ENCODE data around the gene FAM76B.

Gene FAM76B

GRCh38 chr11:95792200-95792599 is 2.6 kb upstream of the FAM76B start:
- no peak for DNase-seq (ENCODE audit: low read depth)

- DNase-seq (ENCODE audit: low read depth), result no peak
Observed at GRCh38 chr11:95791709-95792033, 2.1 kb upstream of the FAM76B start.

DNA sequence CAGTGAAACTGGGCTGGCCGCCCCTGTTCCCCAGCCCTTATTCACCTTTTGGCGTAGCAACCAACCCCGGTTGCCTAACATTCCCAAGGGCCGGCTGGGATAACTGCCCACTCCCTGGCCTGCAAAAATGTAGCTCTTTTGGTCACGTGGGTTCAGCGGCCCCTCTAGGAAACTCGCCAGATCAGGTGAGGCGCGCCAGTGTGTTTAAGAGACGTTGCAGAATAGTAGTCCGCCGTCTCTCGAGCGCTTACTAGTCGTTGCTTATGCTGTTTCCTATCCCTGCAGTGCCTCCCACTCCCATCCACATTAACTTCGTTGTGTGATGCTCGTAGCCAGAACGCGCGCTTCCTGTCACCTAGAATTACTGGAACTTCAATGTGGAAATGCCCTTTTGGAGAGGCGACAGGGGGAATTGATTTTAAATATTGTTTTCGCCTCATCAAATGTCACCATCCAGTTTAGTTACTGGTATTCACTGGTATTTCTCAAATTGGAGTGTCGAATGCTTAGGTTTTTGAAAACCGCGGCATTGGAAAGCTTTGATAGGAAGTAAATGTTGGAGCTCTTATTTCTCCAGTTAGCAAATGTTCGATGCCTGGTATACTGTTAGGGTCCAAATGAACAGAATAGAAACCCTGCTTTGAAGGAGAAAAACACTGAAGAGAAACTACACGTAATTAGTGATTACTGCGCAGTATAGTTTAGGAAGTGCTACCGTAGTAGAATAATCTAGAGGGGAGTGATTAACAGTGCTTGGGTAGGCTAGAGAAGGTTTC is 1.5 kb upstream of the FAM76B start:
- DNase-seq (ENCODE audit: low read depth), result peak; percentile 50

GRCh38 chr11:95790123-95790932 is 746 bp upstream of the FAM76B start, which contains the start of gene CEP57:
TSS of gene CEP57 (plus strand) at chr11:95790498. CDS start at chr11:95790699, 201 bp downstream.
- peak; percentile 97 for DNase-seq (ENCODE audit: low read depth)

DNA sequence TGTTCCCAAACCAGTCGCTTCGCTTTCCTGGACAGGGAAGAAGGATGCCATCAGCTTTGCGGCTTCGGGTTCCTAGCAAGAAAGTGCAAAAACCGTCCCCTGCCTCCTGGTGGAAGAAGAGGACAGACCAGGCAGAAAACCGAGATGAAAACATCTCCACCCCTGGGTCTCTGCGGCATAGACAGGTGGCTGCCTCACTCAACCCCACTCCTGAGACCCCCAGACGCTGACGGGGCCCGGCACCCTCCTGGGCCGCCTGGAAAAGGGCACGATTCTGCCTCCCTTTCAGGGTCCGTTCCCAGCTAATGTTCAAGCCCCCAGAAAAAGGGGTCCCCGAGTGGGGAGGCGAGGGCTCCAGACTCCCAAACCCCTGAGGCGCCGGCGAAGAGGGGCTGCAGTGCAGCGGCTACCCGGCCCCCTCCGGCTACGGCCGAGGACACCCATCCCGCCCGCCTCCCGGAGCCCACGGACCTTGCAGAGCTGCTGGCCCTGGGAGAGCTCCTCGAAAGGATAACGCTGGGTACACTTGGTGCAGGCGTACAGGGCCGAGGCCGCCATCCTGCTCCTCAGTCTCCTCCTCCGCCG is 569 bp downstream of the FAM76B start:
- DNase-seq (ENCODE audit: low read depth), result peak; percentile 30

DNA sequence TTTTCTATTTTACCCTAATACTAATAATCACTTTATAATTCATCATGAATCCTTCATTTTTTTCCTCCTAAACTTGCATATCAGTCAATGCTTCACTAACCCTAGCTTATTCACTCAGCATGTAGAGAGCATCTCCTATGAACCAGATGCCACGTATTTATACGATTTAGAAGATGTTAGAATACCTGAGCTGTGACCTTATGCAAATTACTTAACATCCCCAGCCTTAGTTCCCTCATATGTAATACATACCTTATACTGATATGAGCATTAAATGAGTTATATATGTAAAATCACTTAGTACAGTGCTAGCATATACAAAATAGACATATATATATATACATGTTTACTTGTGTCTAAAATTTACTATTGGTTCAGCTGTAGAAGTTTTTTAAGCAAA is 9.0 kb downstream of the FAM76B start:
- DNase-seq (ENCODE audit: low read depth), result no peak

DNA sequence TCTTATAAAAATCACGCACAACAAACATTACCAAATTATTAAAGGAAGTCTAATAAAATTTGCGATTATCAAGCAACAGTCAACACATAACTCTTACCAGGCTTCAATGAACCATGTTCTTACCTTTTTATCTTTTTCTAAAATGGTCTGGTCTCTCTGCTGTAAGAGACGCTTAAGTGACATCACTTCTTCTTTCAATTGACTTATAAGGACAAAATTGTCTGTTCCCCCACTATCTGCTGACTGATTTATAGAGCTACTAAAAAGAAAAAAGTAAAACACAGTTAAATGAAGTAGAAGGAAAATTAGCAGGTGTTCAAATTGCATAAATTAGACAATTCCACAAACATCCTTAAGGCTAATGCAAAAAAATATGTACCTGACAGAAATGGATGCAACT is 10.9 kb downstream of the FAM76B start:
- no peak for DNase-seq (ENCODE audit: low read depth)

DNA sequence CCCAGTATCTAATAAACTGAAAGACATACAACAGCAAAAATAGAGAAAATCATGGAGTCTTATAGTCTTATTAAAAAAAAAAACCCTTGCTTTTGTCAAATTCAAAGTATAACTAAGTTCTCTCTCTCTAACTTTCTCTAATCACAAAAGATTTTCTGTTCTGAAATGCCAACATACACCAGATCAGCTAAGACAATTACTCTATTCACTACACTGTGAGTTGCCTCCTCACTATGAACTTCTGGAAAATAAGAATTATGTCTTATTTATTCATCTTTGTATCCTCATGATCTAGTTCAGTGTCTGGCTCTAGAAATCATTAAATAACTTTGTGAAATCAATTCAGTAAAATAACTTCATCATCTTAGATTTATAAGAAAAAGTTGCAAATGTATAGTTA is 12.7 kb downstream of the FAM76B start:
- DNase-seq (ENCODE audit: low read depth), result no peak

DNA sequence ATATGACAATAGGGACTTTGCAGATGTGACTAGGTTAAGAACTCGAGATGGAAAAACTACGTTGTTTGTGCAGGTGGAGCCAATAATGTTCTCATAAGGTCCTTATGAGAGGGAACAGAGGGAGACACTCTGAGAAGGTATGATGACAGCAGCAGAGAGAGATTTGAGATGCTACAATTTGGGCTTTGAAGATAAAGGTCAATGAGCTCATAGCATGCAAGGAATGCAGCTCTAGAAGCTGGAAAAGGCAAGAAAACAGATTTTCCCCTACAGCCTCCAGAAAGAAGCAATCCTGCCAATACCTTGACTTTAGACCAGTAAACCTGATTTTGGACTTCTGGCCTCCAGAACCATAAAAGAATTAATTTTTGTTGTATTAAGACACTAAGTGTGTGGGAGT is 21.1 kb downstream of the FAM76B start:
- no peak for DNase-seq (ENCODE audit: low read depth)

GRCh38 chr11:95767498-95767897 is 22.1 kb downstream of the FAM76B start:
- DNase-seq (ENCODE audit: low read depth), result no peak

DNA sequence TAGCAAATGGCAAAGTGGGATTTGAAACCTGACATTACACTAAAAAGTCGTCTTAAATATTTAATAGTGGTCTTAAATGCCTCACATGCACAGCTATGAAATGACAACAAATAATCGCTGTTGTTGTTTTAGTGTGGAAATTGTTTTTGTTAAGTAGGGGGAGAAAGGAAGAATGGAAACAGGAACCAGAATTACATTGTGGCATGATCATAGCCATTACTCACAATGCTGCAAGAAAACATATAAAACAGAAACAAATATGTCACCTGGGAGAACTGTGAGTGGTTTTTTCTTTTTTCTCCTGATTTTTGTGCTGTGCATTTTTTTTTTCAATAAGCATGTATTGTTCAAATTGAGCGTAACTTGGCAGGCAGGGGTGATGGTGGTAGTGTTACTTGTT is 22.9 kb downstream of the FAM76B start:
- no peak for DNase-seq (ENCODE audit: low read depth)

GRCh38 chr11:95764267-95764898 is 25.2 kb downstream of the FAM76B start:
- peak; percentile 18 for DNase-seq (ENCODE audit: low read depth)

GRCh38 chr11:95762534-95762933 is 27.0 kb downstream of the FAM76B start:
- DNase-seq (ENCODE audit: low read depth), result no peak

GRCh38 chr11:95760941-95761340 is 28.6 kb downstream of the FAM76B start:
- DNase-seq (ENCODE audit: low read depth), result no peak

GRCh38 chr11:95751515-95751914 is 38.1 kb downstream of the FAM76B start:
- DNase-seq (ENCODE audit: low read depth), result no peak

DNA sequence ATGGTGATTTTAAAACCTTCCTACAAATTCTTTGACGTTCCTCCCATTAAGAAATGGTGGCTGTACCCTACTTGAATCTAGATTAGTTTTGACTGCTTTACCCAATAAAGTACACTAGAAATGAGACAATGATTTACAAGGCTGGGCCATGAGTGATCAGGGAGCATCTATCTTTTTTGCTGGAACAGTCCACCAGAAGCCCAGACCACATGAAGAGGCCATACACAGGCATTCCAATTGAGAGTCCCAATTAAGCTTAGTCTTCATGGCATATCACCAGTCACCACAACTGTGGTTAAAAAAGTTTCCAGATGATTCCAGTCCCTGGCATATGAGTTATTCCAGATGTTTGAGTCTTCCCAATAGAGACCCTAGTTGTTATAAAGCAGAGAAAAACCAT is 39.5 kb downstream of the FAM76B start:
- DNase-seq (ENCODE audit: low read depth), result no peak

DNA sequence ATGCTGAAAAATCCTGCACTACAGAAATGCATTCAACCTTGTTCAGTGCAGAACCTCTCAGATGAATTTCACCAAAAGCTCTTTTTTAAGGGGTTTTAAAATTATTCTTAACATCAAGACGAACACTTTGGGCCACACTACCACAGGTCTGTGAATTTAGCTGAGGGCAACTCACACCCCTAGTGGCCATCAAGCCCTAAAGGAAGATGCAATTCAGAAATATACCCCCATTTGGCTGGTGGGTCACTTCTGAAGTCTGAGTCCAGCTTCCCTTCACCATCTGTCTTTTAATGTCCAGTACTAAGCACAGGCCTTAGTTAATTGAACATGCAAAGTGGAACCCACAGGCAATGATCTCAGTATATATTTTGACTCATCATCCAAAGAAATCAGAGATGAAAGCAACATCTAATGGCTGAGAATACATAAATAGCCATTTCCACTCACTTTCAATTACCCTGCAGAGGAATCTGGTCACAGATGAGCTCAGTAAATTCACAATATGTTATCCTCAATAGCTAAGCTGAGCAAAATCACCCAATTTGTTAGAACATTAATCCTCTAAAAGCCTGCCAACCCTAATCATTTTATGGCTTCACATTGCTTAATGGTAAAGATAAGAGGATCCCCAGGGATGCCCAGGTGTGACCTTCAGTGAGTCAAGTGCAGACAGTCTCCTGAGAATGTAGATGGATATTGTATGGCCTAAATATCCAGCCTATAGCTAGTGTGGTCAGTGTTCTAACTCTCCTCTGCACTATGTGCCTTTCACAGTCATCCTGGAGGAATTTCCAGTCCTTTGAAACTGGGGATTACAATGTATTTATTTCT is 50.3 kb downstream of the FAM76B start:
- no peak for DNase-seq (ENCODE audit: low read depth)

DNA sequence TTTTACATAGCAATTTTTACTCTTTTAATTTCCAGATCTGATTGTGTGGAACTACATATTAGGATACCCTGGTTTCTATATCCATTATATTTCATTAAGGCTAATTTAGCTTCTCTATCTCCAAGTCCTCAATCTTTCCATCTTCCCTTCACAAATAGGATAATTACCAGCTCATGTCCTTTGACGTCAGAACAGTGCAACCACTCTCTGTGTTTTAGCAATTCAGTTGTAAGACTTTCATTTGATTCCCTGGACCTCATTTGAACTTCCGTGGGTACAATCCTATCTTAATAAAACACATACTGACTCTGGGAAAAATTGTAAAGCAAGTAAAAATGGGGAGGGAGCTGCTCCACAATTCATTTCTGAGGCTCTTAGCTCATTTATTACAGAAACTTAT is 52.8 kb downstream of the FAM76B start:
- no peak for DNase-seq (ENCODE audit: low read depth)

DNA sequence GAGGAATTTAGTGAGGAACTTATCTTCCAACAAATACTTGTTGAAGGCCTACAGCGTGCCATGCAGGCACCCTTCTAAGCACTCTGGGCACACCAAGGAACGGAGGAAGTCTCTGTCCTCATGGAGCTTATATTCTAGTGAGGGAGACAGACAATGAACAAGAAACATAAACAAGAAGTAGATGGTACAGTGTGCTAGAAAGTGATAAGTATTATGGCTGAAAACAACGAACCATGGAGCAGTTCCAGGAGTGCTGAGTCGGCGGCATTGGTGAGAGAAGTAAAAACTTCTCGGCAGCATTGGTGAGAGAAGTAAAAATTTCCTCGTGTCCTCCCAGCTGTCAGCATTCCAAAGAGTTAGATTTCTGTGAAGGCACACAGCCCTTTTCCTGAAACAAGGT is 53.2 kb downstream of the FAM76B start:
- no peak for DNase-seq (ENCODE audit: low read depth)

- peak; percentile 80 for DNase-seq (ENCODE audit: low read depth)
Observed at GRCh38 chr11:95734009-95734572, 55.5 kb downstream of the FAM76B start.

- DNase-seq (ENCODE audit: low read depth), result no peak
Observed at GRCh38 chr11:95732930-95733602, 56.5 kb downstream of the FAM76B start.
